ENCODE results near the gene ZNF282.

ZNF282 gene

DNA sequence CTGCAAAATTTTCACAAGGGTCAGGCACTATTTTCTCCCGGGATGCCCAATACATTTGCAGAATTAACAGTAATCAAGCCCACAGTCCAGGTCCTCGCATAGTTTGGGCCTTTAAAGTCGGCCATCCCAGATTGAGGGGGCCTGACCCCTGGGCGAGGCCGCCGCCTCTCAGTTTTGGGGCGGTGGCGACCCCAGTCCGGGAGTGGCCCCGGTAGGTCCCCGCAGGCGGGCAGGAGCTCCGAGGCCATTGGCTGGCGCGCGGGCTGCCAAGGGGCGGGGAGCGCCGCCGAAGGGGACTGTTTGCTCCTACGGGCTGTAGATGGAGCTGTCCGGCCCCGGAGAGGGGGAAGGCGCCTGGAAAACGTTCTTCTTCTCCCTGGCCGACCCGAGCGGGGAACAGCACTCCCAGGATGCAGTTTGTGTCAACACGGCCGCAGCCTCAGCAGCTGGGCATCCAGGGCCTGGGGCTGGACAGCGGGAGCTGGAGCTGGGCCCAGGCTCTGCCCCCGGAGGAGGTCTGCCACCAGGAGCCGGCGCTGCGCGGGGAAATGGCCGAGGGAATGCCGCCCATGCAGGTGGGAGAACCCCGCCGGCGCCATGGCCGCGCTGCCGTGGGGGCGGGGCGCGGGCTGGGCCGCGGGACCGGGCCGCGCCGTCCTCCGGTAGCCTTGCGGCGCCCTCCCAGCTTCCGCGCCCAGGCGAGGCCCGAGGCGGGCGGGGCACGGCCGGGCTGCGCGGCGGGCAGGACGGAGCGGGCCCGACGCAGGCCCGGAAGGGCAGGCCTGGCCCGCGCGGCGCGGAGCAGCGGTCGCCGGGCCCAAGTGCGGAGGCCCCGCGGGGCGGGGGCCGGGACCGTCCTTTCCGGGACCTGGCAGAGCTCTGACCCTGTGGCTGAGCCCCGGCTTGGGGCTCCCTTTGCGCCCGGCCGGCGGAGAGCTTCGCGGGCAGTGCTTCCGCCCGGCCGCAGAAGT lies at the start of gene ZNF282:
Gene ZNF282 (plus strand): TSS at position 367 of the 971 bp plus-strand sequence. CDS start 44 bp downstream, at position 411.
- DNase-seq, result peak; percentile 81

DNA sequence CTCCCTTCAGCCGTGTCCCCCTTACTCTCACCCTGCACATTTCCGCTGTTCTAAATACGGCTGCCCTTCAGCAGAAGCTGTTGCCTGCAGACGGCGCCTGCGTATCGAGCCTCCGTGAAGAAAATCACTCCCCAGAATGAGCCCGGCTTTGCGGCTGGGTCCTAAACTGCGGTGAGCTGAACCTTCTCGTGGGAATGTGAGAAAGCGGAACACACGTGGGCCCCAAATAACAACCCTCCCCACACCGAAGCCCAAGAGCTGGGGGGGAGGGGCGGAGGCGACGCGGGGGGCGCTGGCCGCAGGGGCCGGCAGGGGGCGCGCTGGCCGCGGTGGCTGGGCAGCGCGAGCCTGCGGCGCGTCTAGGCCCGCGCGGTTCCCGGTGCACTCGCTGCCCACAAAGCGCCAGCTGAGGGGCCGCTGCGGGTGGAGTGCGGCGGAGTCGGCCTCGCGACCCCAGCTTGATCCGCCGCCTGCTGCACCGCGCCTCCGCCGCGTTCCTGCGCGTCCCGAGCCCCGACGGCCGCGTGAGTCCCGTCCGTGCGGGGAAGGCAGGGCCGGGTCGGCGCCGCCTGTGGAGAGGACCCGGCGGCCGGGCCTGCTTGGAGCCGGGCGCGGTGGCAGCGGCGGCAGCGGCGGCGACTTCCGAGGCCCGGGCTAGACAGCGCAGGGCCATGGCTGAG lies 48.1 kb upstream of the ZNF282 start, which contains the start of gene ZNF398:
Gene ZNF398 (plus strand): TSS at position 382 of the 680 bp plus-strand sequence. CDS start 290 bp downstream, at position 672.
- peak; percentile 71 for DNase-seq

GRCh38 chr7:149147752-149148653 lies 47.3 kb upstream of the ZNF282 start:
- peak; percentile 42 for DNase-seq

DNA sequence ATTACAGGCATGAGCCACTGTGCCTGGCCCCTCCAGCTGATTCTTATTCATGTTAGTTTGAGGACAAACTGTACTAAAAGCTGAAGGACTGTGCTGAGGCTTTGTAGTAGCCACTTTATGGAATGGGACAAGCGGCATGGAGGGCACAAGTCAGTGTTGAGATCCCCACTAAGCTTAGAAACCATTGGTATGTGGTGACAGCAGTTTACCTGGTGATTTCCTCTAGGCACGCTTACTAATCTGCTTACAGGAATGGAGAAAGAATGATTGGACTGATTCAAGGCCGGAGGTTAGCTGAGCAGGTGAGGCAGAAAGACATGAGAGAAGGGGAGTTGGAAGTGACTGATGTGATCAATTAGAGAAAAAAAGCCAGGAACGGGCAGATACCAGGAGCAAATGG lies 44.4 kb upstream of the ZNF282 start:
- no peak for DNase-seq

DNA sequence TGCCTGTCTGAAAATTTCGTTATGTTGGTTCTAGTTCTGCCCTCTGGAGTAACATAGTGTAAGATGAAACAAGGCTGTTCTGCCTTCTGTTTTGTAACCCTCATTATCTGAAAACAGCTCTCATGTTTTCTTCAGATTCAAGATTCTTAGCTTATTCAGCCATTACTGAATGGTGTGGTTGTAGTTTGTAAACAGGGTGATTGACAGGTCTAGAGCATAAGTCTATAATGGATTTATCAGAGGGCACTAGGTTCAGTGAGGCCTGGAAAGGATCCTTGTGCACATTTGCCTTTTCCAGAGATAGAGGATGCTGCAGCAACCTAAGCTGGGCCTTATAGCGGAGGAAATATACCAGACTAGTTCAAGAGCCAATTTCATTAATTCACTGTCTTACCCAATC lies 42.0 kb upstream of the ZNF282 start:
- DNase-seq, result no peak

DNA sequence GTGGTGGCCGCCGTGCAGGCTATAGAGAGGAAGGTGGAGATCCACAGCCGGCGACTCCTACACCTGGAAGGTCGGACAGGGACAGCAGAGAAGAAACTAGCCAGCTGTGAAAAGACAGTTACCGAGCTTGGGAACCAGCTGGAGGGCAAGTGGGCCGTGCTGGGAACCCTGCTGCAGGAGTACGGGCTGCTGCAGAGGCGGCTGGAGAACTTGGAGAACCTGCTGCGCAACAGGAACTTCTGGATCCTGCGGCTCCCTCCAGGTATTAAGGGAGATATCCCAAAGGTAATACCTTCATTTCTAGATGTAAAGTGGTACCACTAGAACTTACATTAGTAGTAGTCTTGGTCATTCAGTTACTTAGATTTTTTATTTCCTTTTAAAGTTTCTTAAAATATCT lies 41.3 kb upstream of the ZNF282 start:
- no peak for DNase-seq

DNA sequence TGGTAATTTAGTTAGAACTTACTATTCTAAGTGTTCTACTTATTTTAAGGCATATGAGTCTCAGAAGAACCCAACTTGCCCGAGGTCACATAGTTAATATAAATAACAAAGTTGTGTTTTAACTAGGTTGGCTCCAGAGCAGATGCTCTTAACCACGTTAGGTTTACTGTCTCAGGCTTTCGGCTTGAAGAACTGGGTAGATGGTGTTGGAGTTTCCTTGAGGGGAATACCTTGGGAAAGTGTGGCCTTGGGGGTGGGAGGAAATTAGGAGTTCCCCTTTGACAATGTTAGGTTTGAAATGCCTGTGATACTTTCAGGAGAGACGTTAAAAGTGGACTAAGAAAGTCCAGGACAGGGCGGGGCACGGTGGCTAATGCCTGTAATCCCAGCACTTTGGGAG lies 38.4 kb upstream of the ZNF282 start:
- no peak for DNase-seq

GRCh38 chr7:149161241-149161848 lies 34.0 kb upstream of the ZNF282 start:
- DNase-seq, result no peak

DNA sequence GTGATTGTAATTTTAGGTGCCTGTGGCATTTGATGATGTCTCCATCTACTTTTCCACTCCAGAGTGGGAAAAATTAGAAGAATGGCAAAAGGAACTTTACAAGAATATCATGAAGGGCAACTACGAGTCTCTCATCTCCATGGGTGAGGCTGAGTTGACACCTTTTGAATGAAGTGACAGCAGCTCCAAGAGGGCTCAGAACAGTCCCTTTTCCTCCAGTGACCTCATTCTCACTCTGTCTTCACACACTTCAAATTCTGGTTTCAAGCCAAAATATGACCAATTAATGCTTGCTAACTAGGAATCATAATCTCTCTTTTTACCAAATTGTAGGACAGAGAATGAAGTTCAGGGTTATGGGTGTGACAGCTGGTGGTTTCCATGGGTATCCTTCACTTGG lies 29.2 kb upstream of the ZNF282 start:
- no peak for DNase-seq

DNA sequence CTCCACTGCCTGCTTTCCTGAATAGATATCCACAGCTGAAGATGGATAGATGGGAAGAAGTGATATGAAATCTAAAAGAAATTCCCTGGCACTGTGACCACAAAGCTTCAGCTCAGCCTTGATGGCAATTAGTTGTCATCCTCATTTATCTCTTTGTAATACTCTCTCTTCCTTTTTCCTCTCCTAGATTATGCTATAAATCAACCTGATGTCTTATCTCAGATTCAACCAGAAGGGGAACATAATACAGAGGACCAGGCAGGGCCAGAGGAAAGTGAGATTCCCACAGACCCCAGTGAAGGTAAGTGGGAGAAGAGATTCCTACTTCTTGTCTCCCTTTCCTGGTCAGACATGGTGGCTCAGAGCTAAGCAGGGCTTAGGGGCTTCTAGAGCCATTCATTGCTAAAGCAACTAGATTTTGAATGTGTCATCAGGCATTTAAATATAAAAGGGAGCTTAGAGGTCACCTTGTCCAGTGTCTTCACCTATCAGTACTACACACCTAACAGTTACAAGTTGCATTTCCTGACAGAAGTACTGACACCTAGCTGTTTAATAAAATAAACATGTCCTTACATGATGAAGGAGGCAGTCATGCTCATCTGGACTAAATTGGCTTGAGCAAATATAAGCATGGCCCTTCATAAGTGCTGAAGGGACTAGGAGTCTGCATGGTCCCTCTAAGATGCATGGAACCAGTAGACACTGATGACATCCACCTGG lies 28.6 kb upstream of the ZNF282 start:
- no peak for DNase-seq

DNA sequence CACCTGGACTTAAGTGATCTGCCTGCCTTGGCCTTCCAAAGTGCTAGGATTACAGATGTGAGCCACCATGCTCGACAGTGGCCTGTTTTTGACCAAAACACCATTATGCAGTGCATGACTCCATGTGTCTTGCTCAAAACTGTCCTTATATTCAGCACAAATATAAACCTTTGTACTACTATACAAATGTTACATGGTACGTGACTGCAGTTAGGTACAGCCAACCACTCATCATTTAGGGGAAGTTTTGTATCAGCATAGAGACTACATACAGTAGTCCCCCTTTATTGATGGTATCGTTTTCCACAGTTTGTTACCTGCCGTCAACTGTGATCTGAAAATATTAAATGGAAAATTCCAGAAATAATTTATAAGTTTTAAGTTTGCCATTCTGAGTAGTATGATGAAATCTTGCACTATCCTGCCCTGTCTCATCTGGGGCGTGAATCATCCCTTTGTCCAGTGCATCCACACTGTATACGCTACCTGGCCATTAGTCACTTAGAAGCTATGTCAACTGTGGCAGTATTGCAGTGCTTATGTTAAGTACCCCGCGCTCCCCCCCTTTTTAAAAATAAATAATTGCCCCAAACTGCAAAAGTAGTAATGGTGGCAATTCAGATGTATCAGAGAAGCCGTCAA lies 23.3 kb upstream of the ZNF282 start:
- DNase-seq, result no peak

DNA sequence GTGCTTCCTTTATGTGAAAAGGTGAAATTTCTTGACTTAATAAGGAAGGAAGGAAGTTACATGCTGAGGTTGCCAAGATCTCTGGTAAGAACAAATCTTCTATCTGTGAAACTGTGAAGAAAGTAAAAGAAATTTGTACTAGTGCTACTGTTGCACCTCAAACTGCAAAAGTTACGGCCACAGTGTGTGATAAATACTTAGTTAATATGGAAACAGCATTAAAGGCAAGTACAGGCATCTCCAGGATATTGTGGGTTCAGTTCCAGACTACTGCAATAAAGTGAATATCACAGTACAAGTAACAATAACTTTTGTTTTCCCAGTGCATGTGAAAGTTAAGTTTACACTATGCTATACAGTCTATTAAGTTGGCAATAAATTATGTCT lies 22.8 kb upstream of the ZNF282 start:
- DNase-seq, result no peak

DNA sequence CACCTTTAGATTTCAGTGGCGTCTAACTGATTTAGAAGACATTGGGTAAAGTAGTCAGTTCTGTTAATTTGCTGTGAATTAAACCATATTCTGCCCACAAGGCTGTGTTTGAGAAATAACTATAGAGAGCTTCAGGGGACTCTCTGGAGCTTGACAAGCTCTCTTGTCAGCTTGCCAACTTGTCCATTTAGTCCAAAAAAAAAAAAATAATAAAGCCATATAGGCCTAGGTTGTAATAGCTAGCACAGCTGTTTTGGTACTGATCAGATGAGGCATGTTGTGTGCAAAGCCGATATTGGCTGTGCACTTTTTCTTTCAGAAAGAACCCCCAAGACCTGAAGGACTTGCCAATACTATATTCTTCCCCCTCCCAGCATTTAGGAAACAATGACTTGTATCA lies 20.2 kb upstream of the ZNF282 start:
- DNase-seq, result peak; percentile 51

- DNase-seq, result no peak
Observed at GRCh38 chr7:149179241-149179640, 16.1 kb upstream of the ZNF282 start.

DNA sequence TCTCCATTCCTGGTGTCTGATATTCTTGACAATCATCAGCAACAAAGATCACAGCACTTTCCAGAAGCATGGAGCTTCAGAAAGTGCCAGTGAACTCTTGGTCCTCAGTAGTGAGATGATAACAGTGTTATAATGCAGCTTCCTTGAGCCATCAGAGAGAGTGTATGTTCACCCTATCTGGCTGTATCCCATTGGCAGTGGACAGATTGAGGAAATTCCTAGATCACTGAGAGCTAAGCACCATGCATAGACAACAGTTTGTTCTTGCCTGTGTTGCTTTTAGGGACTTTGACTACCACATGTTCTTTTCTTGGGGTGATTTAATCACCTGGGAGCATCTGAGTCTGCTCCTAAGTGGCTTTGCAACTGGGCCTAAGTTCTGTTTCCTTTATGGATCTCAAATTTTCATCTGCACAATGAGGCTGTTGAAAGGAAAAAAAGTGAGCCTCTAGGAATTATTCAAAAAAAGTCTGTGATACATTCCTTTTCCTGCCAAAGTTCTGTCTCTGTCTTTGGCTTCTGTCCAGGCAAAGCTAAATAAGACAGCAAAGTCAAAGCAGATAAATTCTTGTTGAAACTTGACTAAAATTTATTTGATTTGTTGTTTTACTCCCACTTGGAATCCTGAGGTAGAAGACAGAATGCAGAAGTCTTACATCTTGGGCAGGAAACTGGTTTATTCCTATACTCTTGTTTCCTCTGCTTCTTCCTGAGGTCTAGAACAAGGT lies 14.5 kb upstream of the ZNF282 start:
- no peak for DNase-seq

DNA sequence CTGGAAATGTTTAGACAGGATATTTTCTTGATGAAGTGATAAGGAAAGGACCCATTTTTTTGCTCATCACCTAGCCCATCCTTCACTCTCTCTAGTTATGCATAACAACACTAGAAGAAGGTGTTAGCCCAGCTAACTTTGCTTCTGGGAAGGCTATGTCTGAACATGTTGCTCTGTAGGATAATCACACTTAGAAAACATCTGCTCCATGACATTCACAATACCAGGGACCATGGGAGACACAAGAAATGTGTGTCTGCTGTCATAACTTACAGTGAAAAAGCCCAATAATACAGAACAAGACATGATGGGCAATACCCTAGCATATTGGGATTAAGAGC lies 13.9 kb upstream of the ZNF282 start:
- no peak for DNase-seq

- DNase-seq, result no peak
Observed at GRCh38 chr7:149184274-149184673, 11.1 kb upstream of the ZNF282 start.

DNA sequence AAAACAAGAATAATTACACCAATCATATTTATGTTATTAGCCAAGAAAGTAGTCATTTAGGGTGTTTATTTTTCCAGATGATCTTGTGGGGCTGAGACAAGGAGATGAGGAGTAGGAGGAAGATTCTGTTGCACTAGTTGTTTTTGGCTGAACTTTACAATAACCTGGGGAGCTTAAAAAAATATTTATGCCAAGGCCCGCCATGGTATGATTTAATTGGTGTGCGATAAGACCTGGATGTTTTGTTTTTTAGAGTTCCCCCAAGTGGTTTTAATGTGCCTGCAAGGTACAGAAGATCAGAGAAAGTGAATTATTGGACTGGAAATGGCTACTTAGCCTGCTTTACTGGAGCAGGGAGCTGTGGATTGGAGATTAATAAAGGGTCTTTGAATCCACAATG lies 7.1 kb upstream of the ZNF282 start:
- DNase-seq, result no peak

- DNase-seq, result no peak
Observed at GRCh38 chr7:149188637-149189259, 6.6 kb upstream of the ZNF282 start.

DNA sequence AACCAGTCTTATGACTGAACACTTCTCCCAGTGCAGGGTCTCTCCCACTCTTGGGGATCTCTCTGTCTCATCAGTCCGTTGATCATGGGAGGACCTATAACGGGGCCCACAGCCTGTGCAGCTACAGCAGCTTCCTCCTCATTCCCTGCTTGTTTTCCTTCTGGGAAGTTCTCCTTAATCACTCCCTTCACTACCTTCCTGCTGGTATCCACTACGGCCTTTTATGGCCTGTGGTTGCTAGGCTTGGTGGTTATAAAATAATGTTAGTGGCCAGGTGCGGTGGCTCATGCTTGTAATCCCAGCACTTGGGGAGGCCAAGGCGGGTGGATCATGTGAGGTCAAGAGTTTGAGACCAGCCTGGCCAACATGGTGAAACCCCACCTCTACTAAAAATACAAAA lies 3.5 kb upstream of the ZNF282 start:
- no peak for DNase-seq
